Measurements from ENCODE around the gene INTS1.

GRCh38 chr7:1434165-1434718, 69.9 kb downstream of the INTS1 start:
- TF ChIP-seq TAF1 (IDR thresholded peaks at IDR 0.05; ENCODE audit: borderline replicate concordance, insufficient read depth, low read length) (no peak), POLR2AphosphoS5 (IDR thresholded peaks at IDR 0.05; ENCODE audit: low read depth, low read length) (no peak), REST (IDR thresholded peaks at IDR 0.05; ENCODE audit: insufficient read depth in 1 of 2, low read depth in 2 of 2, low read length in 2 of 2) (no peak), SIN3A (IDR thresholded peaks at IDR 0.05; ENCODE audit: borderline replicate concordance, insufficient read depth, low read length) (no peak), FOXP2 (optimal IDR thresholded peaks at IDR 0.05; ENCODE audit: borderline replicate concordance, extremely low read depth, extremely low read length, insufficient read depth) (no peak)

All from PFSK-1 (cell line).